Natural killer cell (primary cell): ENCODE data around the gene UBAC2. TPM values are rescaled to one million over a fixed set of nuclear protein-coding genes. Genes with fewer than 3 reads are reported as not detected.

Experiments
- ATAC-seq, 3 donors: fragments of 150-1000 bp in 2 of 3; fragments of 200-7000 bp in 1 of 3; cut with Tn5 transposase; 1 replicate in 1 of 3; 2 replicates in 2 of 3; pipeline ENCODE4 v1.10.0; 2021; ENCODE audit warnings: mild to moderate bottlenecking in 2 of 3, moderate library complexity in 2 of 3
- DNase-seq, 2 donors: peaks; one replicate each; pipeline versions ENCODE4 v3.0.0 to v3.0.0-alpha.2; 2013 to 2021; ENCODE audit warnings: mixed read lengths in 1 of 2
- H3K27ac ChIP-seq: one replicate; pipeline ENCODE4 v1.5.1; 2013; ENCODE audit warnings: mild to moderate bottlenecking, low read length
- H3K27me3 ChIP-seq: one replicate; pipeline ENCODE4 v1.6.1; 2013; ENCODE audit warnings: low read length; ENCODE audit not compliant: control insufficient read depth, insufficient read depth
- H3K36me3 ChIP-seq: one replicate; pipeline ENCODE4 v1.6.1; 2013; ENCODE audit warnings: low read length; ENCODE audit not compliant: control insufficient read depth, insufficient read depth
- H3K4me1 ChIP-seq: one replicate; pipeline ENCODE4 v1.6.1; 2013; ENCODE audit warnings: low read length; ENCODE audit not compliant: control insufficient read depth, insufficient read depth
- H3K4me3 ChIP-seq: one replicate; pipeline ENCODE4 v1.5.1; 2013; ENCODE audit warnings: low read length
- H3K9me3 ChIP-seq: one replicate; pipeline ENCODE4 v1.6.1; 2013; ENCODE audit warnings: low read length; ENCODE audit not compliant: control insufficient read depth, insufficient read depth
- H3K27ac Mint-ChIP-seq, 2 donors: one replicate each; pipeline ENCODE4 v1.8.0; 2022; ENCODE audit warnings: mild to moderate bottlenecking in 2 of 2, mixed read lengths in 2 of 2, moderate library complexity in 1 of 2
- H3K27me3 Mint-ChIP-seq, 2 donors: one replicate each; pipeline ENCODE4 v1.8.0; 2022; ENCODE audit warnings: low read depth in 2 of 2, mixed read lengths in 2 of 2
- H3K36me3 Mint-ChIP-seq: one replicate; pipeline ENCODE4 v1.8.0; 2022; ENCODE audit warnings: mixed read lengths
- H3K4me1 Mint-ChIP-seq, 2 donors: one replicate each; pipeline ENCODE4 v1.8.0; 2022; ENCODE audit warnings: mixed read lengths in 2 of 2
- H3K4me3 Mint-ChIP-seq: one replicate; pipeline ENCODE4 v1.8.0; 2022; ENCODE audit warnings: mild to moderate bottlenecking, moderate library complexity, mixed read lengths
- H3K9me3 Mint-ChIP-seq, 2 donors: one replicate each; pipeline ENCODE4 v1.8.0; 2022; ENCODE audit warnings: mixed read lengths in 2 of 2
- WGBS: methylation state at CpG from one replicate; pipeline ENCODE4 v1.1.7; 2013; ENCODE audit warnings: missing lambda C conversion rate; ENCODE audit not compliant: insufficient coverage; 5-methylcytosine and 5-hydroxymethylcytosine counted together
- intact Hi-C: fragments of 100-400 bp; cut with micrococcal nuclease; formaldehyde crosslinking; loops from one replicate; pipeline ENCODE4 v1.14.2; 2022
- total RNA-seq, 4 donors: library from RNA; stranded (reverse); fragments of 120-200 nt in 1 of 4; gene quantifications; one replicate each; pipeline versions ENCODE4 v1.2.3 to v1.2.4, GENCODE V29; 2013 to 2022
- TF ChIP-seq, protein P1 (sequence below): fragments of 200-600 bp; IDR thresholded peaks from one replicate; pipeline ENCODE4 v1.8.0; 2022; ENCODE audit warnings: antibody characterized with exemption

UBAC2 gene
- total RNA-seq, 3 donors from 2014 or later (not counting 1 experiment from before 2014, with no cell fraction given): 50.6 to 59.1 (median 56.4) TPM

DNA sequence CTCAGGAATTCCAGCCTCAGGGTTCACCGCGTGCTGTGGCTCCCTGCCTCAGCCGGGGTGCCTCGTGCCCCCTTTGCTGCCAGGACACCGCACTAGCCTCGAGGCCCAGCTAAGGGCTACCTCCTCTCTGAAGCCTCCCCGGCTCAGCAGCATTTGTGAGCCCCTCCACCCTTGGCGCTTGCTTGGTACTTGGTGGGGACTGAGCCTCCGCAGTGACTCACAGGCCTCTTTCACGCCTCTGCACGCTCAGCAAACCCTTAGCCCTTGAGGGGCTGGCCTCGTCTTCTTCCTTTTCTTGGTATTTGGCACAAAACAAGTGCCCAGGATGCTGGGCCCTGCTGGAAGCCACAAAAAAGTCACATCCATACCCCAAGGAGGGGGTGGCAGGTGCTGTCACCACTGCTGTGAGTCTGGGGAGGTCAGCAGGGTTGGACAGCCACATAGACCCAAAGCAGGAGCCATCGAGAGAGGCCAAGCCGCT, 215.2 kb downstream of the UBAC2 start:
- Mint-ChIP-seq H3K9me3 (peaks cover 0 to 2% of the 10 kb centered on the region in 2 donors), H3K27me3 (peaks cover 7 to 13% of the 10 kb centered on the region in 2 donors), H3K4me3 (no peak overlapping the region), H3K36me3 (no peaks in the 10 kb centered on the region), H3K4me1 (peaks cover 18 to 21% of the 10 kb centered on the region in 2 donors), H3K27ac (no peak overlapping the region)
- peak in 2 of 3 donors; percentile 23 to 42 for ATAC-seq
- TF ChIP-seq, protein P1, sequence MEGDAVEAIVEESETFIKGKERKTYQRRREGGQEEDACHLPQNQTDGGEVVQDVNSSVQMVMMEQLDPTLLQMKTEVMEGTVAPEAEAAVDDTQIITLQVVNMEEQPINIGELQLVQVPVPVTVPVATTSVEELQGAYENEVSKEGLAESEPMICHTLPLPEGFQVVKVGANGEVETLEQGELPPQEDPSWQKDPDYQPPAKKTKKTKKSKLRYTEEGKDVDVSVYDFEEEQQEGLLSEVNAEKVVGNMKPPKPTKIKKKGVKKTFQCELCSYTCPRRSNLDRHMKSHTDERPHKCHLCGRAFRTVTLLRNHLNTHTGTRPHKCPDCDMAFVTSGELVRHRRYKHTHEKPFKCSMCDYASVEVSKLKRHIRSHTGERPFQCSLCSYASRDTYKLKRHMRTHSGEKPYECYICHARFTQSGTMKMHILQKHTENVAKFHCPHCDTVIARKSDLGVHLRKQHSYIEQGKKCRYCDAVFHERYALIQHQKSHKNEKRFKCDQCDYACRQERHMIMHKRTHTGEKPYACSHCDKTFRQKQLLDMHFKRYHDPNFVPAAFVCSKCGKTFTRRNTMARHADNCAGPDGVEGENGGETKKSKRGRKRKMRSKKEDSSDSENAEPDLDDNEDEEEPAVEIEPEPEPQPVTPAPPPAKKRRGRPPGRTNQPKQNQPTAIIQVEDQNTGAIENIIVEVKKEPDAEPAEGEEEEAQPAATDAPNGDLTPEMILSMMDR: no peak
- Histone ChIP-seq H3K4me1 (peaks cover 73% of the 10 kb centered on the region), H3K36me3 (no peaks in the 10 kb centered on the region), H3K9me3 (peaks cover 10% of the 10 kb centered on the region), H3K27ac (no peak overlapping the region), H3K27me3 (no peaks in the 10 kb centered on the region), H3K4me3 (no peak overlapping the region)
- intact Hi-C loops: no loop called here
- 65% methylated on average over 14 of the region's 14 CpGs for WGBS
- peak in 1 of 2 donors; percentile 48 for DNase-seq

DNA sequence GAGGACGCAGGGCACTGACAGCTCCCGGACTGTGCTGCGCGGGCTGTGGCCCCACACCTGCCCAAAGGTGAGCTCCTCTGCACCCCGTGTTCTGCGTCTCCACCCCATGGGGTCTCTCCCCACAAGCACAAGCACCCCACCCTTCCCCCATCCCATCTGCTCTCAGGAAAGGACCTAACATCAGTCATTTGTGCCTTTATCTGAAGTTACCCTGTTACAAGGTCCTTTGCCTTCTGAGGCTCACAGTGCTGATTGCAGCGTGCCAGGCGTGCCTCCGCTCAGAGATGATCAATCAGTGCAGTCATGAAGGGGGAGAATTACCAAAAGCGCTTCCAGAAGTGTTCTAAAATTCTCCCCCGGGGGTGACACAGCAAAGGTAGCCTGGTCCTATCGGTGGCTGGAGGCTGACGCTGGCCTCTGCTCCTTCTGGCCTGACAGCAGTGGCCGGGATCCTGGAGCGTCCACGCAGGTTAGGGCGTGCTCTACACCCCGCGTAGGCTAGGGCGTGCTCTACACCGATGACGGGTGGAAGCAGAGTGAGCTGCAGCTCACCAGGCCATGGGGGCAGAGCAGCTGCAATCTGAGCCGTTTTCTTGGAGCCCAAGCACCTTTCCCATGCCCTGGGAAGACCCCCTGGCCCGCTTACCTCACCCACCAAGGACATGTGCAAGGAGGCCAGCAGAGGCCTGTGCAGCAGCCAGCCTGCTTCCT, 215.9 kb downstream of the UBAC2 start:
- no peaks in the 10 kb centered on the region for H3K36me3 Mint-ChIP-seq
- no peaks in the 10 kb centered on the region for H3K27me3 ChIP-seq
- H3K27me3 Mint-ChIP-seq: peaks cover 11 to 17% of the 10 kb centered on the region in 2 donors
- peaks cover 8% of the 10 kb centered on the region for H3K9me3 ChIP-seq
- DNase-seq (peak; percentile 10 to 54), ATAC-seq (no peak)
- intact Hi-C loops: no loop called here
- WGBS: 93% methylated on average over 24 of the region's 24 CpGs
- H3K9me3 Mint-ChIP-seq: peaks cover 0 to 2% of the 10 kb centered on the region in 2 donors
- TF ChIP-seq, protein P1: no peak
- no peaks in the 10 kb centered on the region for H3K36me3 ChIP-seq
- peaks cover 80% of the 10 kb centered on the region for H3K4me1 ChIP-seq
- peaks cover 21 to 24% of the 10 kb centered on the region in 2 donors for H3K4me1 Mint-ChIP-seq
- H3K4me3 ChIP-seq: no peak overlapping the region
- H3K27ac ChIP-seq: no peak overlapping the region
- H3K4me3 Mint-ChIP-seq: no peak overlapping the region
- H3K27ac Mint-ChIP-seq: no peak overlapping the region

DNA sequence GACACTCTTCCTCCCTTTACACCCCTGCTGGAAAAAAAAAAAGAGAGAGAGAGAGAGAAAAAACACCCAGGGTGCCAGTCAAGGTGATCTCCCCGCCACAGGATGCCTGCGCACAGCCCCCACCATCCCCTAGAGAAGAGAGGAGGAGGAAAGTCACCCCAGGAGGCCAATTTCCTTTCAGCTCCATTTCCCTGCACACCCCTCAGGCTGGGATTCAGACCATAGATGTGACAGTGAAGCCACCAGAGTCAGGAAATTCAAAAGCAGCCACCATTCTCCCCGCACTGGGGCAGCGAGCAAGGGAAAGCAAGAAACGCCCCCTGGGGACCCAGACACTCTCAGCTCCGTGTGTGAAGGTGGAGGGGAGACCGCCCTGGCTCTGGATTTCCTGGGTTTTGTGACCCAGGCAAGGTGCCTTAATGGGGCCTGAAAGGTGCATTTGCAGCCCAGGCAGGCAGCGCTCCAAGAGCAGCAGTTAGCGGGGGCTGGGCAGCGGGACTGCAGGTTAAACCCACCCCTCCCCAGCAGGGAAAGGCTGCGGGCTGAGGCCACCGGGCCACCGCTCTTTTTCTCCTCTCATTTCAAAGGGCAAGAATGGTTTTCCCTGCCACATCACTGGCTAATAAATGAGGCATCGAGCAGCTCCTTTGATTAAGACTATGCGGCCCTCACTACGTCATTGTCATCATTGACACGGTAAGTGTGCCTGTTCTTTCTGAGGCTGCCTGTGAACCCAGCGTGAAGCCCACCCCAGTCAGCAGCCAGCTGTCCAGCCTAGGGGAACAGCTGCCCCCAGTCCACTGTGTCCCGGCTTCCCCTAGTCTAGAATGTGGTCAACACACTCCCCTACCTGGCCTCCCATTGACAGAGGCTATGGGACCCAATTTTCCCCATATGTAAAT, 216.8 kb downstream of the UBAC2 start:
- intact Hi-C loops: no loop called here
- no peak overlapping the region for H3K27ac ChIP-seq
- no peaks in the 10 kb centered on the region for H3K9me3 ChIP-seq
- H3K9me3 Mint-ChIP-seq: no peaks in the 10 kb centered on the region
- 81% methylated on average over 17 of the region's 19 CpGs for WGBS
- H3K27ac Mint-ChIP-seq: no peak overlapping the region
- DNase-seq: peak; percentile 13 to 70
- peaks cover 30 to 33% of the 10 kb centered on the region in 2 donors for H3K4me1 Mint-ChIP-seq
- no peaks in the 10 kb centered on the region for H3K36me3 ChIP-seq
- no peaks in the 10 kb centered on the region for H3K36me3 Mint-ChIP-seq
- no peak for ATAC-seq
- H3K27me3 ChIP-seq: no peaks in the 10 kb centered on the region
- H3K27me3 Mint-ChIP-seq: peaks cover 18 to 26% of the 10 kb centered on the region in 2 donors
- no peak overlapping the region for H3K4me3 Mint-ChIP-seq
- H3K4me1 ChIP-seq: peaks cover 86% of the 10 kb centered on the region
- no peak overlapping the region for H3K4me3 ChIP-seq
- TF ChIP-seq, protein P1: no peak
